HG02798 (cell line): ENCODE data around the gene CH25H.

Experiments used
- ATAC-seq: cut with Tn5 transposase; IDR thresholded peaks from one replicate; pipeline ENCODE4 v1.9.1; 2021; ENCODE audit warnings: mild to moderate bottlenecking; ENCODE audit not compliant: unreplicated experiment, poor library complexity

The CH25H gene

GRCh38 chr10:89235073-89235798, 28.1 kb upstream of the CH25H start:
- ATAC-seq, result no peak

- ATAC-seq, result no peak
These were observed 25.9 kb upstream of the CH25H start for GRCh38 chr10:89233033-89233432.

- ATAC-seq, result no peak
These were observed 21.8 kb upstream of the CH25H start for GRCh38 chr10:89228962-89229361.

- no peak for ATAC-seq
These were observed 21.0 kb upstream of the CH25H start for GRCh38 chr10:89228146-89228545.

GRCh38 chr10:89226891-89227290, 19.8 kb upstream of the CH25H start:
- no peak for ATAC-seq

GRCh38 chr10:89224739-89225443, 17.8 kb upstream of the CH25H start:
- no peak for ATAC-seq

- no peak for ATAC-seq
These were observed 14.8 kb upstream of the CH25H start for GRCh38 chr10:89221919-89222318.

GRCh38 chr10:89219513-89220218, 12.5 kb upstream of the CH25H start:
- no peak for ATAC-seq

- no peak for ATAC-seq
These were observed 10.2 kb upstream of the CH25H start for GRCh38 chr10:89217057-89217990.

GRCh38 chr10:89216056-89216455, 8.9 kb upstream of the CH25H start:
- no peak for ATAC-seq

GRCh38 chr10:89215511-89215910, 8.4 kb upstream of the CH25H start:
- ATAC-seq, result no peak

GRCh38 chr10:89214566-89215165, 7.5 kb upstream of the CH25H start:
- ATAC-seq, result no peak

- no peak for ATAC-seq
These were observed 6.2 kb upstream of the CH25H start for GRCh38 chr10:89213191-89213808.

- ATAC-seq, result no peak
These were observed 3.8 kb upstream of the CH25H start for GRCh38 chr10:89210794-89211425.

- ATAC-seq, result no peak
These were observed 2.6 kb upstream of the CH25H start for GRCh38 chr10:89209718-89210117.

GRCh38 chr10:89207801-89208551, 859 bp upstream of the CH25H start:
- no peak for ATAC-seq

- ATAC-seq, result no peak
These were observed 526 bp downstream of the CH25H start for GRCh38 chr10:89206402-89207180.
